GM10248 (cell line): ENCODE data around the gene MID1.

Experiments used
- CTCF ChIA-PET: fragments of 300-600 bp; sonication (Branson Sonifier 250); formaldehyde crosslinking; extraction: SDS; loops from one replicate; lab custom pipeline; 2021; ENCODE audit warnings: antibody characterized with exemption; lab: Yijun Ruan, JAX
- POLR2A ChIA-PET: fragments of 350-650 bp; sonication (Branson Sonifier 250); formaldehyde crosslinking; extraction: SDS; loops from one replicate; lab custom pipeline; 2020; ENCODE audit warnings: antibody characterized with exemption; lab: Yijun Ruan, JAX
- DNase-seq: peaks from one replicate; pipeline ENCODE4 v3.0.0; 2012; ENCODE audit errors: extremely low spot score
- TF ChIP-seq, protein P1 (sequence below): IDR thresholded peaks from 2 replicates; pipeline ENCODE4 v1.5.1; 2012; ENCODE audit warnings: mild to moderate bottlenecking, low read depth; ENCODE audit errors: extremely low read depth, missing control alignments, control extremely low read depth

Gene MID1

DNA sequence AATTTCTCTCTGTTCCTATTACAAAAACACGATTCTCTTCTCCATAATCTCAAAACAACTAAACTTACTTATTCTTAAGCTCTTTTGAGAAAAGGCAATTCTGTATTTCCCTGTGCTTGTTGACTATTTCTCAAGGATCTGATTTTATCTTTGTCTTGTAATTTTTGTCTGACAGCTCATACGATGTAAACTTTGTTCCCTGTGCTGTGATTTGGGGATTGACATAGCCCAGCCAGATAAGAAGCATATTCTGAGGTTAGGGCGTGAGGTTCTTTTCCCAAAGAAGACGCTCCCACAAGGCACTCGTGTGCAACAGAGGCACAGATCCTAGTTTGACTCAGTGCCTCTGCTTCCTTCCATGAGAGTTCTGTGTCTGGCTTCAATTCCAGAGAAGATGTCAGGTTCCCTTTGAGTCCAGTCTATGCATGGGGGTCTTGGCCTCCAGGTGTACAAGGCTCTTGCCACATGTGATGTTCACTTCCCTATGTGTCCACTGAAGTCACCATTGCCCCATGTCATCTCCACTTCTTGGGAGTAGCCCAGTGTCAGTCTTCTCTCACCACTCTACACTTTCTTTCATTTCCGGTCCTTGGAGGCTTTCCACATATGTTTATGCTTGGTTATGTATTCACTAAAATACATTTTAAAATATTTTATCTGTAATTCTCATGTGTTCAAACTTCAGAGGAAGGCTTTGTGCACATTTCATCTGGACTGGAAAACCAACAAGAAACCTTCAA, 94.8 kb downstream of the MID1 start:
- TF ChIP-seq, protein P1, sequence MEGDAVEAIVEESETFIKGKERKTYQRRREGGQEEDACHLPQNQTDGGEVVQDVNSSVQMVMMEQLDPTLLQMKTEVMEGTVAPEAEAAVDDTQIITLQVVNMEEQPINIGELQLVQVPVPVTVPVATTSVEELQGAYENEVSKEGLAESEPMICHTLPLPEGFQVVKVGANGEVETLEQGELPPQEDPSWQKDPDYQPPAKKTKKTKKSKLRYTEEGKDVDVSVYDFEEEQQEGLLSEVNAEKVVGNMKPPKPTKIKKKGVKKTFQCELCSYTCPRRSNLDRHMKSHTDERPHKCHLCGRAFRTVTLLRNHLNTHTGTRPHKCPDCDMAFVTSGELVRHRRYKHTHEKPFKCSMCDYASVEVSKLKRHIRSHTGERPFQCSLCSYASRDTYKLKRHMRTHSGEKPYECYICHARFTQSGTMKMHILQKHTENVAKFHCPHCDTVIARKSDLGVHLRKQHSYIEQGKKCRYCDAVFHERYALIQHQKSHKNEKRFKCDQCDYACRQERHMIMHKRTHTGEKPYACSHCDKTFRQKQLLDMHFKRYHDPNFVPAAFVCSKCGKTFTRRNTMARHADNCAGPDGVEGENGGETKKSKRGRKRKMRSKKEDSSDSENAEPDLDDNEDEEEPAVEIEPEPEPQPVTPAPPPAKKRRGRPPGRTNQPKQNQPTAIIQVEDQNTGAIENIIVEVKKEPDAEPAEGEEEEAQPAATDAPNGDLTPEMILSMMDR: no peak
- ChIA-PET POLR2A (no interaction called here), CTCF (no interaction called here)
- no peak for DNase-seq

- ChIA-PET CTCF (no interaction called here), POLR2A (no interaction called here)
- TF ChIP-seq, protein P1: no peak
Observed at GRCh38 chrX:10524578-10524977, 95.8 kb downstream of the MID1 start.

GRCh38 chrX:10519761-10520160, 100.6 kb downstream of the MID1 start:
- POLR2A ChIA-PET: no interaction called here
- CTCF ChIA-PET: no interaction called here
- TF ChIP-seq, protein P1: no peak
- DNase-seq: no peak

More at GRCh38 chrX:10524578-10524977, 95.8 kb downstream of the MID1 start:
- no peak for DNase-seq

GRCh38 chrX:10519278-10519677, 101.1 kb downstream of the MID1 start:
- TF ChIP-seq, protein P1: no peak
- POLR2A ChIA-PET: no interaction called here
- DNase-seq: no peak
- CTCF ChIA-PET: no interaction called here

DNA sequence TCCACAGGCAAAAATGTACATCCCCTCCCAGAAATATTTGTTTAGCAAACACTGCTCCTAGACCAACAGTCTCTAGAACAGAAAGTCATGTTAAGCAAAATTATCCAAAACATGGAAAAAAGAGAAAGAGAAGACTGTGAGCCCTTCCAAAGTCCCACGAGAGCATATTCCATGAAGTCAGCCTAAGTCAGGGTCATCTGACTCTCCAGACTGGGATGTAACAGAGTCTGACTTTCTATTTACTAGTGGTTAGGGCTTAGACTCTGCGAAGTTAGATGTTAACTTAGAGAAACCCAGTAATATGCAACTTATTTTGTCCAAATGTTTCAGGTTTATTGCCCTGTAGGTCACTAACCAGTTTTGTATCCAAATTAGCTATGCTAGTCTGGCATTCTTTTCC, 102.3 kb downstream of the MID1 start:
- DNase-seq: no peak
- CTCF ChIA-PET: no interaction called here
- POLR2A ChIA-PET: no interaction called here
- TF ChIP-seq, protein P1: no peak

DNA sequence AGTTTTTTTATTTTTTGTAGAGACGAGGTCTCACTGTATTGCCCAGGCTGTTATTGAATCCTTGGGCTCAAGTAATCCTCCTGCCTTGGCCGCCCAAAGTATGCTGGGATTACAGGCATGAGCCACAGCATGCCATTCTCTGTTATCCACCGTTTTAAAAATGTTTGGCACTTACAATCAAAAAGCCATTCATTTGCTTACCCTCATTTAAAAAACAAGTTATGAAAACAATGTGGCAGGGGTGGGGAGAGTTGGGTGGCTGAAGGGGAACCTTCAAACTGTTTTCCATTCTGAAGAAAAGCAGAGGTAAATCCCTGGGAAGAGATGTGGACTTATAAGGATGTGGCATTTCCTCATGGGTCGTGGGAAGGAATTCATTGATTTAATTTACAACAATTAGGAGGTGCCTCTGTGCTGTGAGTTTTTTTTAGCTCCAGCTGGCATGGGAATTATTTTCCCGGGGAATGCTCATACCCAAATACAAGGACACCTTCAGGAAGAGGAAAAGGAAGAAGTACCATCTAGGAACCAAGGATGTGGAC, 103.5 kb downstream of the MID1 start:
- TF ChIP-seq, protein P1: no peak
- ChIA-PET POLR2A (no interaction called here), CTCF (no interaction called here)
- no peak for DNase-seq
